Body of pancreas (tissue), 4 donors: Measurements from ENCODE around the gene COL3A1. TPM values are rescaled to one million over a fixed set of nuclear protein-coding genes. Genes with fewer than 3 reads are reported as not detected.

ENCODE experiments used
- ATAC-seq: fragments of 150-250 bp; one replicate; pipeline ENCODE4 v1.9.1; 2016
- DNase-seq, 4 donors: peaks; one replicate each; pipeline ENCODE4 v3.0.0-alpha.2; 2019
- H3K27ac ChIP-seq, 4 donors: fragments of 200-600 bp; sonication (generic); 1 replicate in 3 of 4; 2 replicates in 1 of 4; pipeline versions ENCODE4 v1.5.1 to v1.6.1; 2016 to 2019; ENCODE audit warnings: mild to moderate bottlenecking in 1 of 4, mixed read lengths in 1 of 4, moderate library complexity in 1 of 4
- H3K27me3 ChIP-seq, 2 donors: fragments of 200-600 bp; sonication (generic); one replicate each; pipeline ENCODE4 v1.6.0; 2016; ENCODE audit warnings: mild to moderate bottlenecking in 1 of 2
- H3K36me3 ChIP-seq, 2 donors: fragments of 200-600 bp; sonication (generic); replicated peaks in 1 of 2; 2 replicates each; pipeline ENCODE4 v1.5.1; 2016; ENCODE audit warnings: low read depth in 2 of 2; ENCODE audit not compliant: insufficient read depth in 1 of 2
- H3K4me1 ChIP-seq: fragments of 200-600 bp; sonication (generic); one replicate; pipeline ENCODE4 v1.6.0; 2016
- H3K4me3 ChIP-seq, 2 donors: fragments of 200-600 bp; sonication (generic); 1 replicate in 1 of 2; 2 replicates in 1 of 2; pipeline ENCODE4 v1.5.1; 2016 to 2019
- H3K9me3 ChIP-seq, 3 donors: fragments of 200-600 bp; sonication (generic); 1 replicate in 2 of 3; 2 replicates in 1 of 3; pipeline ENCODE4 v1.5.1; 2016
- CTCF ChIP-seq, 7 experiments: fragments of 450-650 bp in 4 of 7; fragments of 200-600 bp in 3 of 7; sonication (generic) in 3 of 7; IDR thresholded peaks; one replicate each; pipeline ENCODE4 v1.5.1; 2016 to 2019; ENCODE audit warnings: antibody characterized with exemption in 7 of 7
- POLR2A ChIP-seq, 3 donors: fragments of 450-650 bp; IDR thresholded peaks; one replicate each; pipeline ENCODE4 v1.6.1; 2016; ENCODE audit warnings: antibody characterized with exemption in 3 of 3, mild to moderate bottlenecking in 2 of 3
- WGBS, 2 donors: methylation state at CpG; one replicate each; pipeline ENCODE4 v1.1.5; 2017; 5-methylcytosine and 5-hydroxymethylcytosine counted together
- intact Hi-C: fragments of 100-400 bp; cut with DNase I; formaldehyde crosslinking; loops from one replicate; pipeline ENCODE4 v1.15.1; 2023
- total RNA-seq, 2 donors: library from RNA; depleted of rRNA; stranded (reverse); fragments of >200 nt; gene quantifications; one replicate each; pipeline ENCODE4 v1.1.0, GENCODE V29; 2016

Gene COL3A1
- total RNA-seq, 2 donors from 2014 or later, result 54.7 to 77.5 TPM

DNA sequence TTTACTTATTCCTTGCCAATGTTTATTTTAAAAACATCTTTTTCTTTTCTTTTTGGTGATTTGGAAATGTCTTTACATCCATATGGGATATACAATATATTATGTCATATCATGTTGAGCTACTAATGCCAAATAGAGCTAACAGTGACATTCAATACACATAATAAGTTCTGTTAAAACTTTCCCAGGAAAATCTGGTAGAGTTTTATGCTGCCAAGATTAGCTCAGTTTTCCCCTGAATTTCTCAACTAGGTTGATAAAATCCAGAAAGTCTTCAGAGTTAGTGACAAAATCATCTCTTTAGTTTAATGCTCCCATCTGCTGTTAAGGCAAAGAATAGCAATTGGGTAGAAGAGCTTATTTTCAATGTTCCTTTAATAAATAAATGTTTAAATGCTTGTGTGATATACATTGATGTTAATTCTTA is 9.9 kb downstream of the COL3A1 start:
- Histone ChIP-seq H3K27ac (no peak overlapping the region), H3K4me3 (no peak overlapping the region), H3K9me3 (no peaks in the 10 kb centered on the region), H3K36me3 (no peaks in the 10 kb centered on the region), H3K4me1 (no peaks in the 10 kb centered on the region), H3K27me3 (no peaks in the 10 kb centered on the region)
- DNase-seq (no peak), ATAC-seq (no peak)
- no peak for TF ChIP-seq POLR2A (IDR thresholded peaks at IDR 0.05)
- TF ChIP-seq CTCF (IDR thresholded peaks at IDR 0.05), result peak in 3 of 7 experiments; percentile 19 to 32 (median 21)
- intact Hi-C loops, result no loop called here

GRCh38 chr2:188984680-188985079 is 10.5 kb downstream of the COL3A1 start:
- no peaks in the 10 kb centered on the region for H3K4me1 ChIP-seq
- H3K36me3 ChIP-seq, result no peaks in the 10 kb centered on the region
- DNase-seq (peak in 1 of 4 donors; percentile 22), ATAC-seq (peak; percentile 63)
- TF ChIP-seq POLR2A (IDR thresholded peaks at IDR 0.05), result no peak
- H3K9me3 ChIP-seq, result no peaks in the 10 kb centered on the region
- H3K4me3 ChIP-seq, result no peak overlapping the region
- 73 to 74% methylated on average over 5 of the region's 5 CpGs for whole genome bisulfite sequencing, 2 donors
- no peak overlapping the region for H3K27ac ChIP-seq
- H3K27me3 ChIP-seq, result no peaks in the 10 kb centered on the region
- intact Hi-C loops, result no loop called here

DNA sequence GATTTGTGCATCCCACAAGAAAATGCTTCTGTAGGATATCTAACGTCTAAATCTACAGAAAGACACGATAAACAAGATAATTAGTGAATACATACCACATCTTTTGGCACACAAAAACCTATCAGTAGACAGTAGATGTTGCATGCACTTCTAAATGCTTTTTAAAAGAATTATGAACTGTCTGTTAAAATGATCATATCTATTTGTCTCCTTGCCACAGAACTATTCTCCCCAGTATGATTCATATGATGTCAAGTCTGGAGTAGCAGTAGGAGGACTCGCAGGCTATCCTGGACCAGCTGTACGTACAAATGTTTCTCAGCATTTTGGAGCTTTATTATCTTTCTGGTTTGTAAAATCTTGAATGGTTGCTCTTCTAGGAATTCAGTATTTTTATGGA is 12.7 kb downstream of the COL3A1 start:
- 56 to 74% methylated on average over 4 of the region's 4 CpGs for WGBS, 2 donors
- H3K27ac ChIP-seq, result no peak overlapping the region
- no peak for ATAC-seq

GRCh38 chr2:188993247-188993646 is 19.1 kb downstream of the COL3A1 start:
- Histone ChIP-seq H3K9me3 (no peaks in the 10 kb centered on the region), H3K4me1 (no peaks in the 10 kb centered on the region), H3K27me3 (no peaks in the 10 kb centered on the region), H3K36me3 (no peaks in the 10 kb centered on the region), H3K27ac (no peak overlapping the region), H3K4me3 (no peak overlapping the region)
- ATAC-seq (no peak), DNase-seq (no peak)
- TF ChIP-seq POLR2A (IDR thresholded peaks at IDR 0.05), result no peak
- TF ChIP-seq CTCF (IDR thresholded peaks at IDR 0.05), result no peak
- intact Hi-C loops, result no loop called here
- 69 to 75% methylated on average over 1 of the region's 1 CpG for WGBS, 2 donors

More for the DNA sequence above, 12.7 kb downstream of the COL3A1 start:
- intact Hi-C loops, result no loop called here
- Histone ChIP-seq H3K4me3 (no peak overlapping the region), H3K9me3 (no peaks in the 10 kb centered on the region), H3K36me3 (no peaks in the 10 kb centered on the region), H3K4me1 (no peaks in the 10 kb centered on the region), H3K27me3 (no peaks in the 10 kb centered on the region)
- no peak for TF ChIP-seq CTCF (IDR thresholded peaks at IDR 0.05)
- TF ChIP-seq POLR2A (IDR thresholded peaks at IDR 0.05), result no peak
- DNase-seq, result no peak

DNA sequence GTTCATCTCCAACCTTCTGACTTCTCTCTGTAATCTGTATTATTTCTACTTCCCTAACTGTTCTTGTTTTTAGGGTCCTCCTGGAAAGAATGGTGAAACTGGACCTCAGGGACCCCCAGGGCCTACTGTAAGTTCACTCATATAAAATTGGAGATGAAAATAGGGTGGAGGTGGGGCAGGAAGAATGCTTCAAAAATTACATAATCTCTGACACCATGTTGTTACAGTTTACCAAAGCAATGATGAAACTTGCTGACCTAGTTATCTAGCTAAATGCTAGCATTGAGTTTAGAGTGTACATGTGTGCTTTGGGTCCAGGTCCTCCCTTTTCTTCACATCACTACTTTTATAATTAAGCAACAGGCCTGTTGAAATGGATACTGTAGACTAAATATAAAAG is 23.1 kb downstream of the COL3A1 start:
- intact Hi-C loops, result no loop called here
- no peak overlapping the region for H3K27ac ChIP-seq
- no peak for TF ChIP-seq POLR2A (IDR thresholded peaks at IDR 0.05)
- no peak for TF ChIP-seq CTCF (IDR thresholded peaks at IDR 0.05)
- DNase-seq, result no peak
- H3K4me3 ChIP-seq, result no peak overlapping the region
- H3K4me1 ChIP-seq, result no peaks in the 10 kb centered on the region
- ATAC-seq, result no peak
- H3K36me3 ChIP-seq, result no peaks in the 10 kb centered on the region
- no peaks in the 10 kb centered on the region for H3K27me3 ChIP-seq
- no peaks in the 10 kb centered on the region for H3K9me3 ChIP-seq
